GM23338 (cell line): ENCODE data around the gene XDH. TPM values are rescaled to one million over a fixed set of nuclear protein-coding genes. Genes with fewer than 3 reads are reported as not detected.

Experiments used
- ATAC-seq: fragments of 200-7000 bp; cut with Tn5 transposase; 3 replicates; pipeline ENCODE4 v1.9.1; 2020
- DNase-seq: peaks from one replicate; pipeline ENCODE4 v3.0.0-alpha.2; 2015; ENCODE audit warnings: low spot score
- H2AFZ ChIP-seq: fragments of 200-600 bp; sonication (generic); 2 replicates; pipeline ENCODE4 v1.8.0; 2016; ENCODE audit warnings: antibody characterized with exemption, mild to moderate bottlenecking, moderate library complexity
- H3F3A ChIP-seq: fragments of 200-600 bp; sonication (generic); replicated peaks from 2 replicates; pipeline ENCODE4 v1.8.0; 2017; ENCODE audit warnings: antibody characterized with exemption, mixed run types, low read depth
- H3K27ac ChIP-seq: fragments of 200-600 bp; sonication (generic); 2 replicates; pipeline ENCODE4 v1.6.1; 2016; ENCODE audit warnings: low read depth
- H3K27me3 ChIP-seq: fragments of 200-600 bp; sonication (generic); 2 replicates; pipeline ENCODE4 v1.8.0; 2016; ENCODE audit warnings: mild to moderate bottlenecking, mixed run types, moderate library complexity; ENCODE audit not compliant: insufficient read depth
- H3K36me3 ChIP-seq: fragments of 200-600 bp; sonication (generic); 2 replicates; pipeline ENCODE4 v1.8.0; 2016; ENCODE audit warnings: mild to moderate bottlenecking; ENCODE audit not compliant: insufficient read depth
- H3K4me1 ChIP-seq: fragments of 200-600 bp; sonication (generic); 2 replicates; pipeline ENCODE4 v1.8.0; 2016; ENCODE audit warnings: mild to moderate bottlenecking, moderate library complexity; ENCODE audit not compliant: insufficient read depth
- H3K4me2 ChIP-seq: fragments of 200-600 bp; sonication (generic); 2 replicates; pipeline ENCODE4 v1.7.1; 2017; ENCODE audit warnings: mixed run types
- H3K4me3 ChIP-seq: fragments of 200-600 bp; sonication (generic); 2 replicates; pipeline ENCODE4 v1.6.1; 2016; ENCODE audit warnings: mixed run types
- H3K79me2 ChIP-seq: fragments of 200-600 bp; sonication (generic); replicated peaks from 2 replicates; pipeline ENCODE4 v1.8.0; 2017; ENCODE audit warnings: mild to moderate bottlenecking; ENCODE audit not compliant: insufficient read depth
- H3K9me2 ChIP-seq: fragments of 200-600 bp; sonication (generic); 2 replicates; pipeline ENCODE4 v1.8.0; 2017; ENCODE audit not compliant: insufficient read depth
- H4K20me1 ChIP-seq: fragments of 200-600 bp; sonication (generic); replicated peaks from 2 replicates; pipeline ENCODE4 v1.8.0; 2017; ENCODE audit warnings: mild to moderate bottlenecking; ENCODE audit not compliant: insufficient read depth
- H3K27ac Mint-ChIP-seq: 2 replicates; pipeline ENCODE4 v1.8.0; 2020; ENCODE audit warnings: inconsistent platforms, mild to moderate bottlenecking, moderate library complexity, mixed read lengths
- H3K27me3 Mint-ChIP-seq: 3 replicates; pipeline ENCODE4 v1.8.0; 2022; ENCODE audit warnings: low read depth, mild to moderate bottlenecking, moderate library complexity, mixed read lengths, inconsistent platforms; ENCODE audit not compliant: insufficient read depth, poor library complexity
- H3K36me3 Mint-ChIP-seq: 3 replicates; pipeline ENCODE4 v1.8.0; 2021; ENCODE audit warnings: low read depth, mild to moderate bottlenecking, inconsistent platforms, moderate library complexity, mixed read lengths
- H3K4me1 Mint-ChIP-seq: 3 replicates; pipeline ENCODE4 v1.8.0; 2020; ENCODE audit warnings: mild to moderate bottlenecking, inconsistent platforms, mixed read lengths
- H3K4me3 Mint-ChIP-seq: 3 replicates; pipeline ENCODE4 v1.8.0; 2021; ENCODE audit warnings: moderate library complexity, mild to moderate bottlenecking, inconsistent platforms, mixed read lengths
- H3K9me3 Mint-ChIP-seq: 3 replicates; pipeline ENCODE4 v1.8.0; 2020; ENCODE audit warnings: moderate library complexity, mild to moderate bottlenecking, inconsistent platforms, mixed read lengths
- EZH2phosphoT487 ChIP-seq: fragments of 200-600 bp; sonication (generic); IDR thresholded peaks from one replicate; pipeline ENCODE4 v1.8.1; 2018; ENCODE audit warnings: antibody characterized with exemption; ENCODE audit not compliant: unreplicated experiment
- POLR2AphosphoS5 ChIP-seq: IDR thresholded peaks from 2 replicates; pipeline ENCODE4 v1.6.1; 2016; ENCODE audit warnings: antibody characterized with exemption, low read depth
- STAT1 ChIP-seq: IDR thresholded peaks from one replicate; pipeline ENCODE4 v1.6.1; 2016; ENCODE audit warnings: antibody characterized with exemption; ENCODE audit not compliant: unreplicated experiment
- polyA plus RNA-seq: library from polyadenylated mRNA; unstranded; fragments of >200 nt; fragmentation: Nextera tagmentation; extraction: Ambion mirVana; gene quantifications from 2 replicates; pipeline ENCODE4 v1.2.1, GENCODE V29; 2016
- total RNA-seq: library from RNA; depleted of rRNA; stranded (reverse); fragments of >200 nt; shearing (Covaris generic); gene quantifications from 2 replicates; pipeline ENCODE4 v1.2.3, GENCODE V29; 2014; rRNA removed
- TF ChIP-seq, protein P1 (sequence below): fragments of 250-450 bp; sonication (Bioruptor Pico); IDR thresholded peaks from 2 replicates; pipeline ENCODE4 v1.5.0; 2020; ENCODE audit warnings: mild to moderate bottlenecking, moderate library complexity
- TF ChIP-seq, protein P2 (sequence below), 2 experiments: fragments of 200-600 bp in 1 of 2; sonication (generic) in 1 of 2; conservative IDR thresholded peaks; 2 replicates each; pipeline versions ENCODE4 v1.5.1 to v1.6.1; 2016 to 2017; ENCODE audit warnings: antibody characterized with exemption in 2 of 2, low read depth in 2 of 2, mild to moderate bottlenecking in 2 of 2, moderate library complexity in 1 of 2

The XDH gene
- total and polyA plus RNA-seq, 2 experiments from 2014 or later: 0.55 to 0.87 TPM

DNA sequence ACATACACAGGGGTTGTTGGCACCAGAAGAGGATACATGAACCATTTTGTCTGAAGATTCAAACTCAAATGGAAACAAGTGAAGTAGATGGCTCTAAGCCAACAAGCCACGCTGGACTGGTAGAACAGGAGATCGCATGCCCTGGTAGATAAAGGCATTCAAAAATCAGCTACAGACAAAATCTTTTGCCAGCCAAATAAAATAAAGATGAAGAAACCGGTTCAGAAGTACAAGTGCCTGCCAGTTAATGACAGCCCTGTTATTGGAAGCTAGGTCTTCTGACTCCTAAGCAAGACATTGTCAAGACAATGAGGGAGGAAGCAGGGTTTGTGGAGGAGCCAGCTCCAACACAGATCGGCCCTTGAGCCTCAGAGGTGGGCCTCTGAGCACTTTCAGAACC is 128.3 kb downstream of the XDH start:
- H3F3A ChIP-seq: no peaks in the 10 kb centered on the region
- no peak overlapping the region for H3K27ac ChIP-seq
- H4K20me1 ChIP-seq: no peaks in the 10 kb centered on the region
- H3K27me3 ChIP-seq: no peaks in the 10 kb centered on the region
- Mint-ChIP-seq H3K36me3 (no peaks in the 10 kb centered on the region), H3K27me3 (peaks cover 5% of the 10 kb centered on the region), H3K9me3 (no peaks in the 10 kb centered on the region), H3K4me1 (peaks cover 10% of the 10 kb centered on the region), H3K4me3 (no peak overlapping the region), H3K27ac (no peak overlapping the region)
- no peak overlapping the region for H3K4me3 ChIP-seq
- ATAC-seq: no peak
- H3K4me1 ChIP-seq: peaks cover 3% of the 10 kb centered on the region; the same call in 1 of the 2 replicates
- no peaks in the 10 kb centered on the region for H3K79me2 ChIP-seq
- no peak for TF ChIP-seq EZH2phosphoT487
- TF ChIP-seq, protein P1, sequence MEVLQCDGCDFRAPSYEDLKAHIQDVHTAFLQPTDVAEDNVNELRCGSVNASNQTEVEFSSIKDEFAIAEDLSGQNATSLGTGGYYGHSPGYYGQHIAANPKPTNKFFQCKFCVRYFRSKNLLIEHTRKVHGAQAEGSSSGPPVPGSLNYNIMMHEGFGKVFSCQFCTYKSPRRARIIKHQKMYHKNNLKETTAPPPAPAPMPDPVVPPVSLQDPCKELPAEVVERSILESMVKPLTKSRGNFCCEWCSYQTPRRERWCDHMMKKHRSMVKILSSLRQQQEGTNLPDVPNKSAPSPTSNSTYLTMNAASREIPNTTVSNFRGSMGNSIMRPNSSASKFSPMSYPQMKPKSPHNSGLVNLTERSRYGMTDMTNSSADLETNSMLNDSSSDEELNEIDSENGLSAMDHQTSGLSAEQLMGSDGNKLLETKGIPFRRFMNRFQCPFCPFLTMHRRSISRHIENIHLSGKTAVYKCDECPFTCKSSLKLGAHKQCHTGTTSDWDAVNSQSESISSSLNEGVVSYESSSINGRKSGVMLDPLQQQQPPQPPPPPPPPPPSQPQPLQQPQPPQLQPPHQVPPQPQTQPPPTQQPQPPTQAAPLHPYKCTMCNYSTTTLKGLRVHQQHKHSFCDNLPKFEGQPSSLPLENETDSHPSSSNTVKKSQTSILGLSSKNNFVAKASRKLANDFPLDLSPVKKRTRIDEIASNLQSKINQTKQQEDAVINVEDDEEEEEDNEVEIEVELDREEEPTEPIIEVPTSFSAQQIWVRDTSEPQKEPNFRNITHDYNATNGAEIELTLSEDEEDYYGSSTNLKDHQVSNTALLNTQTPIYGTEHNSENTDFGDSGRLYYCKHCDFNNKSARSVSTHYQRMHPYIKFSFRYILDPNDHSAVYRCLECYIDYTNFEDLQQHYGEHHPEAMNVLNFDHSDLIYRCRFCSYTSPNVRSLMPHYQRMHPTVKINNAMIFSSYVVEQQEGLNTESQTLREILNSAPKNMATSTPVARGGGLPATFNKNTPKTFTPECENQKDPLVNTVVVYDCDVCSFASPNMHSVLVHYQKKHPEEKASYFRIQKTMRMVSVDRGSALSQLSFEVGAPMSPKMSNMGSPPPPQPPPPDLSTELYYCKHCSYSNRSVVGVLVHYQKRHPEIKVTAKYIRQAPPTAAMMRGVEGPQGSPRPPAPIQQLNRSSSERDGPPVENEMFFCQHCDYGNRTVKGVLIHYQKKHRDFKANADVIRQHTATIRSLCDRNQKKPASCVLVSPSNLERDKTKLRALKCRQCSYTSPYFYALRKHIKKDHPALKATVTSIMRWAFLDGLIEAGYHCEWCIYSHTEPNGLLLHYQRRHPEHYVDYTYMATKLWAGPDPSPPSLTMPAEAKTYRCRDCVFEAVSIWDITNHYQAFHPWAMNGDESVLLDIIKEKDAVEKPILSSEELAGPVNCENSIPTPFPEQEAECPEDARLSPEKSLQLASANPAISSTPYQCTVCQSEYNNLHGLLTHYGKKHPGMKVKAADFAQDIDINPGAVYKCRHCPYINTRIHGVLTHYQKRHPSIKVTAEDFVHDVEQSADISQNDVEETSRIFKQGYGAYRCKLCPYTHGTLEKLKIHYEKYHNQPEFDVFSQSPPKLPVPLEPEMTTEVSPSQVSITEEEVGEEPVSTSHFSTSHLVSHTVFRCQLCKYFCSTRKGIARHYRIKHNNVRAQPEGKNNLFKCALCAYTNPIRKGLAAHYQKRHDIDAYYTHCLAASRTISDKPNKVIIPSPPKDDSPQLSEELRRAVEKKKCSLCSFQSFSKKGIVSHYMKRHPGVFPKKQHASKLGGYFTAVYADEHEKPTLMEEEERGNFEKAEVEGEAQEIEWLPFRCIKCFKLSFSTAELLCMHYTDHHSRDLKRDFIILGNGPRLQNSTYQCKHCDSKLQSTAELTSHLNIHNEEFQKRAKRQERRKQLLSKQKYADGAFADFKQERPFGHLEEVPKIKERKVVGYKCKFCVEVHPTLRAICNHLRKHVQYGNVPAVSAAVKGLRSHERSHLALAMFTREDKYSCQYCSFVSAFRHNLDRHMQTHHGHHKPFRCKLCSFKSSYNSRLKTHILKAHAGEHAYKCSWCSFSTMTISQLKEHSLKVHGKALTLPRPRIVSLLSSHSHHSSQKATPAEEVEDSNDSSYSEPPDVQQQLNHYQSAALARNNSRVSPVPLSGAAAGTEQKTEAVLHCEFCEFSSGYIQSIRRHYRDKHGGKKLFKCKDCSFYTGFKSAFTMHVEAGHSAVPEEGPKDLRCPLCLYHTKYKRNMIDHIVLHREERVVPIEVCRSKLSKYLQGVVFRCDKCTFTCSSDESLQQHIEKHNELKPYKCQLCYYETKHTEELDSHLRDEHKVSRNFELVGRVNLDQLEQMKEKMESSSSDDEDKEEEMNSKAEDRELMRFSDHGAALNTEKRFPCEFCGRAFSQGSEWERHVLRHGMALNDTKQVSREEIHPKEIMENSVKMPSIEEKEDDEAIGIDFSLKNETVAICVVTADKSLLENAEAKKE (CRISPR knock-in tag): no peak
- TF ChIP-seq STAT1: no peak
- TF ChIP-seq, protein P2, sequence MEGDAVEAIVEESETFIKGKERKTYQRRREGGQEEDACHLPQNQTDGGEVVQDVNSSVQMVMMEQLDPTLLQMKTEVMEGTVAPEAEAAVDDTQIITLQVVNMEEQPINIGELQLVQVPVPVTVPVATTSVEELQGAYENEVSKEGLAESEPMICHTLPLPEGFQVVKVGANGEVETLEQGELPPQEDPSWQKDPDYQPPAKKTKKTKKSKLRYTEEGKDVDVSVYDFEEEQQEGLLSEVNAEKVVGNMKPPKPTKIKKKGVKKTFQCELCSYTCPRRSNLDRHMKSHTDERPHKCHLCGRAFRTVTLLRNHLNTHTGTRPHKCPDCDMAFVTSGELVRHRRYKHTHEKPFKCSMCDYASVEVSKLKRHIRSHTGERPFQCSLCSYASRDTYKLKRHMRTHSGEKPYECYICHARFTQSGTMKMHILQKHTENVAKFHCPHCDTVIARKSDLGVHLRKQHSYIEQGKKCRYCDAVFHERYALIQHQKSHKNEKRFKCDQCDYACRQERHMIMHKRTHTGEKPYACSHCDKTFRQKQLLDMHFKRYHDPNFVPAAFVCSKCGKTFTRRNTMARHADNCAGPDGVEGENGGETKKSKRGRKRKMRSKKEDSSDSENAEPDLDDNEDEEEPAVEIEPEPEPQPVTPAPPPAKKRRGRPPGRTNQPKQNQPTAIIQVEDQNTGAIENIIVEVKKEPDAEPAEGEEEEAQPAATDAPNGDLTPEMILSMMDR (conservative IDR thresholded peaks at IDR 0.05; ENCODE audit: low read depth in 2 of 2): no peak
- TF ChIP-seq POLR2AphosphoS5: no peak
- H2AFZ ChIP-seq: no peak overlapping the region
- H3K9me2 ChIP-seq: peaks cover 11% of the 10 kb centered on the region; the same call in 1 of the 2 replicates
- DNase-seq: no peak
- H3K4me2 ChIP-seq: no peak overlapping the region
- no peaks in the 10 kb centered on the region for H3K36me3 ChIP-seq

Other genes starting within 250 kb of the XDH start
- 0.54 TPM in 1 of 2 replicates, not detected in the other for gene CAPN14, start 197.2 kb downstream of the XDH start, total RNA-seq
- 0.15 TPM in 1 of 2 replicates, not detected in the other for gene CAPN14, start 197.2 kb downstream of the XDH start, polyA plus RNA-seq
- gene EHD3, start 180.6 kb downstream of the XDH start, total RNA-seq: 11.9 and 12.6 TPM in 2 replicates
- gene EHD3, start 180.6 kb downstream of the XDH start, polyA plus RNA-seq: 2.8 and 3.3 TPM in 2 replicates
- 0.03 TPM in 1 of 2 replicates, not detected in the other for gene SRD5A2, start 166.2 kb upstream of the XDH start, total RNA-seq
- 0.05 TPM in 1 of 2 replicates, not detected in the other for gene SRD5A2, start 166.2 kb upstream of the XDH start, polyA plus RNA-seq